Left renal pelvis (tissue), 4 donors: ENCODE measurements around the gene TRIM50. TPM values are rescaled to one million over a fixed set of nuclear protein-coding genes. Genes with fewer than 3 reads are reported as not detected.
"Not testable (repeated sequence)": the region's sequence is repeated elsewhere in the genome, so short reads cannot be mapped to it uniquely, and the experiment has no call there.

ENCODE experiments used
- DNase-seq, 4 donors: peaks; one replicate each; pipeline ENCODE4 v3.0.0-alpha.2; 2013; ENCODE audit warnings: low read depth in 4 of 4, low spot score in 3 of 4
- polyA plus RNA-seq, 4 donors: library from polyadenylated mRNA; unstranded; fragments of 120-200 nt; gene quantifications; one replicate each; pipeline ENCODE4 v1.2.1, GENCODE V29; 2013; ENCODE audit not compliant: insufficient read length in 4 of 4

Gene TRIM50
- under 1 TPM in 2 of 4 donors, not detected in 2; 0.31 to 0.55 TPM for polyA plus RNA-seq

DNA sequence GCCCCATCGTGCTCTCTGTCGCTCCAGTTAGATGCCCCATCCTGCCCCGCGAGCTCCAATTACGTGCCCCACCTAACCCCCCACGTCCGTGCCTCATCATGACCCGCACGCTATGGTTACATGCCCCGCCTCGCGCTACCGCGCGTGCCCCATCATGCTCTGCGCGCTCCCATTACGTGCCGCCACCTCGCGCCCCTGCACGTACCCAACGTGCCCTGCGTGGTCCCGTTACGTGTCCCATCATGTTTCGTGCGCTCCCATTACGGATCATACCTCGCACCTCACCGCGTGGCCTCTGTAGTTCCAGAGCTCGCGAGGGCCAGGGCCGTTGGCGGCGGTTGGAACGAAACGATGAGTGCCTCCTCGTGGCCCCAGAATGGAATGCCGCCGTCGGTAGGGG is at the start of gene TRIM50, which contains the start of gene FKBP6:
Gene TRIM50 (minus strand): TSS at position 161 of the 400 bp plus-strand sequence. CDS start 3,295 bp downstream, outside the sequence.
Gene FKBP6 (plus strand): TSS at position 240 of the 400 bp plus-strand sequence. CDS start 268 bp downstream, outside the sequence.
- DNase-seq = not testable (repeated sequence)

DNA sequence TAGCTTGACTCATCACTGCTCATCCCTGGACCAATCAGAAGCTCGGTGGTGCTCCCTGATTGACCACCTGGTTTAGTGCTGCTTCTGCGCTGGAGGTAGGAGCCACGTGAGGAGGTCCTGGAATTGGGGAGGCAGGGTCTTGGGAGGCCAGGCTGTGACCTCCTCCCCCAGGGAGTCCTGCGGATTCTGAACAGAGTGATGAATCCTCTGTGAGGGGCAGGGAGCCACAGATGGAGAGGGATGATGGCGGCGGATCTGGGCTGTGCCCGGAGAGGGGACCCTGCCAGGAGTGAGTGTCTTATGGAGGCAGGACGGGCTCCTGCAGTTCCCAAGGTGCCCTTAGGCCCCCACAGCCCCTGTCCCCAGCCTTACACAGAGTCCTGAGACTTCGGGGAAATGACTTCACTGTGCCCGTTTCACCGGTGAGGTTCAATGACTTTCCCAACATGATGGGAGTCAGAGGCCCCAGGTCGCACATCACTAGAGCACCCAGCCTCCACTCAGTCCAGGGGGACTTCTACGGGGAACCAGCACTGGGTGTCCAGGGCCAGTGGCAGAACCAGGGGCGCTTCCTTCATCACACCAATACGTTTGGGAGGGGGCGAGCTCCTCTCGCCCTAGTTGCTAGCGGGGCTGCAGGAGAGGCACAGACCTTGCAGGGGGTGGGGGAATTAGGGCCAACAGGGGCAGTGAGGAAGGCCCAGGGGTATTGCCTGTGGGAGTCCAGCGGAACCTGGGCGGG is 49.0 kb upstream of the TRIM50 start:
- no peak for DNase-seq

DNA sequence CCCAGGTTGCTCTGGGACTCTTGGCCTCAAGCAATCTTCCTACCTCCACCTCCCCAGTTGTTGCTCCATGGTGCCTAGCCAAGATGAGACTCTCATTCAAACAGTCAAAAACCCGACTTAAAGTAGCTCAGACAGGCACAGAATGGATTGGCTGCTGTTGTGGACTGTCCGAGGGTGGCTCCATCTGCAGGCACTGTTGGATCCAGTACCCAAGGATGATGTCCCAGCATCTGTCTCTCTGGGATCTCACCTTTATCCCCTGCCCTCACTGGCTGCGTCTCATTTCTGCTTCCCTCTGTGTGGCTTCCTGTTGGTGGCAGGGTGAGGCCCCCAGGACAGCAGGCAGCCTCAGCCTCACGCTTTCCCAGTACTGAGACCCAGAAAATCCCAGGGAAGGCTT is 48.4 kb upstream of the TRIM50 start:
- DNase-seq = not testable (repeated sequence)

DNA sequence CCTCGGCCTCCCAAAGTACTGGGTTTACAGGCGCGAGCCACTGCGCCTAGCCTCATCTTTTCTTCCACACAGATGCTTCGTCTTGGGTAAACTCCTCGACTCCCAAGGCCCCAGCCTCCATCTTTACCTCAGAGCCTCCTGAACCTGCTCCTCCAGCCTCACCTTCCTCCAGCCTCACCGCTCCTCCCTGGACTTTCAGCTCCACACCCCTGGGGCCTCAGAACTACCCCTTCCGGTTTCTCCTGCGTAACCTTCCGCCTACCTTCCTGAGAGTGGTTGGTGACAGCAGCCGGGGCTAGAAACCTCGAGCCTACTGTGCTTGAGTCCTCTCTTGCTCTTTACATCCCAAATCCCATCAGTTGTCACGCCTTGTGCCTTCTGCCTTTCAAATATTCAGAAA is 45.9 kb upstream of the TRIM50 start:
- no peak for DNase-seq

DNA sequence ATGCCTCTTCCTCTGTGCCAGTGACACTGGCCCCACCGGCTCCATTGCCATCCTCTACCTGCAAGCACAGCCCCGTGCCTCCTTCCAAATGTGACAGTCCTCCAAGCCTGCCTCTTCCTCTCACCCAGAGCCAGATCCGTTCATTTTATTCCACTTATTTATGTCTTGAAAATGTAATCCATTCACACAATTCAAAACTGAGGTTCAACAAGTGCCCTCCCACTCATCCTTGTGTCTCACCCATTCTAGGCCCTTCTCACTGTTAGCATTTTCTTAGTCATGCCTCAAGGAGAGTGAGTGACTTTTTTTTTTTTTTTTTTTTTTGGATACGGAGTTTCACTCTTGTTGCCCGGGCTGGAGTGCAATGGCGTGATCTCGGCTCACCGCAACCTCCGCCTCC is 41.7 kb upstream of the TRIM50 start:
- no peak for DNase-seq

DNA sequence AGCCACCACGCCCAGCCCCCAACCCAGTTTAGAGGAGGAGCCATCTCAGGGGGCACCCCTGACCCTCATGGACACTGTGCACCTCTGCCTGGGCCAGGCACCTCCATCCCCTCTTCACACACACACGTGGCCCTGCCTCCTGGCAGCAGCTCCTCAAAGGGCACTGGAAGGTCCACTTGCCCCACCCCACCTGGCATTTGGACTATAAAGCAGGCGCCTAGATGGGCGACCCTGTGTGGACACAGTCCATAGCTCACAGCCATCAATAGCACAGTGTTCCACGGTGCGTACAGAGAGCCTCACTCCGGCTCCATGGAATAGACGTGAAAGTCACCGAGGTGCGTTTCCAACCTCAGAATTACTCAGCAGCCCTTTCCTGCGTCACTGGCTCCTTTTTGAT is 41.1 kb upstream of the TRIM50 start:
- no peak for DNase-seq

DNA sequence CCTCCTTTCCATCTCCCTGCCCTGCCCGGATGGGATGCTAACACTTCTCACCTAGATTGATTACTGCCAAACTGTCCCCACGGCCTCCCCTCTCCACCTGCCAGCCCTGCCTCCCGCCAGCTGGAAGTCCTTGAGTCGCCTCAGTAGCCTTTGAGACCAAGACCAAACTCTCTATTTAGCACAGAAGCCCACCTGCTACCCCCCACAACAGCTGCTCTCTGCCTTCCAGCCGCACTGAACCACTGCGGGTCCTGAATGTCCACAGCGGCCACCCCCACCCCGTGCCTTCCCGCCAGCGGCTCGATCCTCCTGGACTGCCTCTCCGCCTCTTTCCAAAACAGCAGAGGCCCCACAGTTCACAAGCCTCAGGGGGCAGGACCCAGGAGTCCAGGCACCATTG is 39.1 kb upstream of the TRIM50 start:
- no peak for DNase-seq

DNA sequence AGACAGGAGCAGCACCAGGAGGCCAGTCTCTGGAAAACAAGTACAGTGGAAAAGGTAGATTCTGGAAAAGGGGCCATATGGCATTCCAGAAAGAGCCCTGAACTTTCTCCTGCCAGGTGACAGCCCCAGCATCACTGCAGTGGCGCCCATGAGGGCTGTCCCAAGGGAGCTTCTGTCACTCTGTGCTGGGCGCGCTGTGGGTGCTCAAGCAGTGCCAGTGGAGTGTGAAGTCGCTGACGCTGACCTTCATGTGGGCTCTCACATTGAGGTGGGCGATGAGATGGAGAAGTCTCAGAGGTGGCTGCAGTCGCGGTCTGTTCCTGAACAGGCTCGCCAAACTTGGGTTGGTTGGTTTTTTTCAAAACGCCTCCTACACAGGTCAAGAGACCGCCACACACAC is 38.2 kb upstream of the TRIM50 start:
- no peak for DNase-seq

DNA sequence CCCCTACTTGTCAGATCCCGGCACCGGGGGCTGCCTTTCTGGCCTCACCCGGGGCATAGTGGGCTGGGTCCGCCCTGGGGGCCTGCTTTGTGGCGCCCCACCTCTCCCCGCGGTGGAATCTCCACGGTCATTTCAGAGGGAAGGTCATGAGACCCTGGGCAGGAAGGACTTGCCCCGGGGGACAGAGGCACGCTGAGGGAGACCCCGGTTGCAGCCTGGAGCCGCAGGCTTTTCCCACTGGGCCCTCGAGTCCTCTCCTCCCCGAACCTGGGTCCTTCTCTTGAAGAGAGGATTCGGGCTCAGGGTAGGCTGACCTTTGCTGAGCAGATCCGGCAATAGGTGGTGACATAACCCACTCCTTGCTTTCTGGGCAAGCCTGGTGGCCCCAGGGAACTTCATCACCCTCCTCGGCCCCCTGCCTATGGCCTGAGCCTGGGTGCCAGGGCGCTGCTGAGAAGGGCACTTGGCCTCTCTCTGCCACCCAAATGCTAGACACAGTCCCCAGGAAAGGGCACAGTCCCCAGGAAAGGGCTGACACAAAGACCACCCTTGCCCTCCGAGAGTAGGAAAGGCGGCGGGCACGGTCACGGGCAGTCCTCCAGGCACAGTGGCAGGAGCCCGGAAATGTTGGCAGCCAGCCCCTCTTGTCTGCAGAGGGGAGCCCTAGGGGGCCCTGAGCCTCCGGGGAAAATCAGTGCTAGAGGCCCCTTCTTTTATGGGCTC is 36.3 kb upstream of the TRIM50 start:
- no peak for DNase-seq

DNA sequence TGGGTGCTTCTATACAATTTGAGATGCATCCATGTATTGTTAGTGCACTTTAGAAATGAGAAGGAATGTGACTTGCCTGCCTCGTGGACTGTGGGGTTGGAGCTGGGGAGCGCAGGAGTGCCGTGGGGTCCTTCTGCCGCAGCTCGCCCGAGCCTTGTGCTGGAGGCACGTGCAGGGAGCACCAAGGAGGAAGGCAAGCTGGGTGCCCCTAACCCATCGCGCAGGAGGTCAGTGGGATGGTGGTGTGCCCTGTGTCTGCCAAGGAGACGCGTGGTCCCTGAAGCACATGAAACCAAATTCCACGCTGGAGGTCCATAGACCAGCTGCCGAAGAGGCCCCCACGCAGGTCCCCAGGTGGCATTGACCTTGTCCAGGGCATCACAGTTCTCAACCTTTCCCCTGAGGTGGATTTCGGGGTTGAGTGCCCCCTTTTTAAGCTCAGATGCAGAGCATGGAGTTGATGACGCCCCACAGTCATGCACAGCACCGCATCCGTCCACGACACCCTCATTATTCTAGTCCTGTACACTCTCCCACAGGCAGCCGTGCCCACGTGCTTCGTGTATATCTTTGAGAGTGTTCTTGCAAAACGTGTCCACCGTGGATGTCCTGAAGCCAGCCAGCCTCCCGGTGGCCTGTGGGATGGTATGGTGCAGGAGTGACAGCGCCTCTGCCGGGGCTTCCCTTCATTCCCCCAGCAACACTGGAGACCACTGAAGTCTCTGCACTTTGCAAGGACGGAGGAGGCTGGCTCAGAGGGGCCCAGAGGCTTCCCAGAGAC is 35.5 kb upstream of the TRIM50 start:
- no peak for DNase-seq

DNA sequence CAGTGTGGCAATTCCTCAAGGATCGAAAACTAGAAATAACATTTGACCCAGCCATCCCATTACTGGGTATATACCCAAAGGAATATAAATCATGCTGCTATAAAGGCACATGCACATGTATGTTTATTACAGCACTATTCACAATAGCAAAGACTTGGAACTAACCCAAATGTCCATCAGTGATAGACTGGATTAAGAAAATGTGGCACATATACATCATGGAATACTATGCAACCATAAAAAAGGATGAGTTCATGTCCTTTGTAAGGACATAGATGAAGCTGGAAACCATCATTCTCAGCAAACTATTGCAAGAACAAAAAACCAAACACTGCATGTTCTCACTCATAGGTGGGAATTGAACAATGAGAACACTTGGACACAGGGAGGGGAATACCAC is 32.7 kb upstream of the TRIM50 start:
- DNase-seq = not testable (repeated sequence)

DNA sequence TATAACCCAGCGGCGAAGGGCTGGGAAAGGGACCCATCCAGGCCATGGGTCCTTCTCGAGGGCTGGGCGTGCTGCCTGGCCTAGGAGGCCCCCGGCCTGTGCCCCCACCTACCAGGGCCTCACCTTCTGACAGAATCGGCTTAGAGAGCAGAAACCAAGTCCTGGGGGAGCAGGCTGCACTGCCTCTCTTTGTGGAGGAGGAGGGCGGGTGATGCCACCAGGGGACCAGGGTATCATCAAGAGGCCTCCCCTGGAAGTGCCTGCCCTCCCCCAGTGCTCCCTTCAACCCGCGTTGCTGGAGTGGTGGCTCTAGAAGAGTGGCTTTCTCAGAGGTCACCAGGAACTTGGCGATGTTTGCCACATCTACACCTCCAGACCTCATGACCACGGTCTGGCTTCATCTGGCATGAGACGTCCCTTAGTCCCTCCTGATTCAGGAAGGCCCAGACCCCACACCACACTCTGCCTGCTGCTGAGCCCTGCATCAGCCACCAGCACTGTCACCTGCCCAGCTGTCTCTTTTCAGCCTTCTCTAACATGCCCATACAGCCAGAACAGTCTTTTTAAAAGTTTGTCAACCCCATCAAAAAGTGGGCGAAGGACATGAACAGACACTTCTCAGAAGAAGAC is 32.0 kb upstream of the TRIM50 start:
- DNase-seq = no peak

DNA sequence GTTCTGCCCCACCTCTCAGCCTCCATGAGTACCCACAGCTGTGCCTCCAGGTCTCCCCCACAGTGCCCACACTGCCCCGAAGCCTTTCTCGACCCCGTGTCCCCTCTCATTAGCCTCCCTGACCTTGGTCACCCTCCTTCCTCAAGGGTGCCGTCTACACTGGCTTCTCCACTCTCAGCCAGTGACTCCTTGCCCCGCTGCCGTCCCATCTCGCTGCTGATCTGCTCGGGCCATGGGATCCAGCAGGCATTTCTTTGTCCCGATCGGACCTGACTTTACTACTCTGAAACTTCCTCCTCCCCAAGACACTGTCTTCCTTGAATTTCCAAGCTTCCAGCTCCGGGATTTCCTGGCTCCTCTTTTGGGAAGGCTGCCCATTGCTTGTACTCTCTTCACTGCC is 31.4 kb upstream of the TRIM50 start:
- no peak for DNase-seq

DNA sequence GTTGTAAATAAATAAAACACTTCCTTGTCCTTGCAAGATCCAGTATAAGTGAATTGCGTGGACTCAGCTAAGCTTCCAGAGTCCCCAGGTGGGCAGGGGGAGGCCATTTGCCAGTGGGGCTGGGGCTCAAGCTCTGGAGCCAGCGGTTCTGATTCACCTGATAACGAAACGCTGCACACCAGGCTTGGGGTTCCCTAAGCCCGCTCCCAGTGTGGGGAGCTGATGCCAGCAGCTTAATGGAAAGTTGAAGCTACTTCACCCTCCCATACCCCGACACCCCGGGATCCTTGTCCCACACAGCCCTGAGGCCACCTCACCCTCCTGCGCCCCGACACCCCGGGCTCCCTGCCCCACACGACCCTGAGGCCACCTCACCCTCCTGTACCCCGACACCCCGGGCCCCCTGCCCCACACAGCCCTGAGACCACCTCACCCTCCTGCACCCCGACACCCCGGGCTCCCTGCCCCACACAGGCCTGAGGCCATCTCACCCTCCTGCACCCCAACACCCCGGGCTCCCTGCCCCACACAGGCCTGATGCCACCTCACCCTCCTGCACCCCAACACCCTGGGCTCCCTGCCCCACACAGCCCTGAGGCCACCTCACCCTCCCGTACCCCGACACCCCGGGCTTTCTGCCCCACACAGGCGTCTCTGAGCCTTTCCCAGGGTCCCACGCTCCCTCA is 30.9 kb upstream of the TRIM50 start:
- no peak for DNase-seq

DNA sequence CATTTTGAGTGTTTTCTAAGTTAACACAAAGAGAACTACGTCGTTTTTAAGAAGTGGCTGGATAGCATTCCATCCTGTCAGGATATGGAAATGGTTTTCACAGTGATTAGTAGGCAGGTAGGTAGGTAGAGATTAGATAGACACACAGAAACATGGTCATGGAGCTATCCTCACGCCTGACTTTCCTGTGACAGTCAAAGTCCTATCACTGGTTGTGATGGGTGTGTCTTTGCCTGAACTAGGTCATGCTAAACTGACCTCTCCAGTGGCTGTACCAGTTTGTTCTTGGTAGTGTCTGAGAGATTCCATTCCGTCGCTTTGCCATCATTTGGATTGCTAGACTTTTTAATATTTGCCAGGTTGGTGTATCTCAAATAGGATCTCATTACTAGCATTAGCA is 28.3 kb upstream of the TRIM50 start:
- no peak for DNase-seq

DNA sequence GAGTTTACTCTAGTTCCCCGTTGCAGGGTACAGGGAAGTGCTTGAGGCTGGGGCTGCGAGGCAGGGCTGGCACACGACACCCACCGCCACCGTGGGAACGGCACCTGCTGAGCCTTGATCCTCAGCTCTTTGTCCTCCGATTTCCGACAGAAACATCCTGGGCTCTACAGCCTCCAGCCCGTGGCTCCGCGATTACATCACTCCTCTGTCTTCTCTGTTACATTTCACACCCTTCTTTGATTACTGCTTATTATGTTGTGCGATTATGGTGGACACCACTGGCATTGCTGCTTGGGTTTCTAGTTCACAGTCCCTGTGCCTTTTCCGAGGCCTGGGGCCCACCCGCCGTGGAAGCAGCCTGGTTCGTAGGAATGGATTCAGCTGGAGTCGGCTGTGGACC is 26.9 kb upstream of the TRIM50 start:
- no peak for DNase-seq

DNA sequence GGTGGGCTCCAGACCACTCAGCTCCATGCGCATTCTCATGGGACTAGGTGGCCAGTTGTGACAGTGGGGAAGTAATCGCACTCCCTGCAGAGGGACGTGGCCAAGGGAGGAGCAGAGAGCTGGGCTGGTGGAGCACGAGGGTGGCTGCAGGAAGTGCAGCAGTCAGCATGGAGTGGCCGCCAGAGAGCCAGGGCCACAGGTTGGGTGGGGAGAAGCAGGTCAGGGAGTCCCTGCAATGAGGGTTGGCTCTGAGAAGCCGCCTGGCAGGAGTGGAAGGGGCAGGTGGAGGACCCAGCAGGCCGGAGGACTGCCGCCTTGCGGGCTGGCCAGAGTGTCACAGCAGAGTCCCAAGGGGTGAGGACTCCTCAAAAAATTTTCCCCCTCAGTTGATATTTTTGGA is 26.3 kb upstream of the TRIM50 start:
- DNase-seq = no peak

DNA sequence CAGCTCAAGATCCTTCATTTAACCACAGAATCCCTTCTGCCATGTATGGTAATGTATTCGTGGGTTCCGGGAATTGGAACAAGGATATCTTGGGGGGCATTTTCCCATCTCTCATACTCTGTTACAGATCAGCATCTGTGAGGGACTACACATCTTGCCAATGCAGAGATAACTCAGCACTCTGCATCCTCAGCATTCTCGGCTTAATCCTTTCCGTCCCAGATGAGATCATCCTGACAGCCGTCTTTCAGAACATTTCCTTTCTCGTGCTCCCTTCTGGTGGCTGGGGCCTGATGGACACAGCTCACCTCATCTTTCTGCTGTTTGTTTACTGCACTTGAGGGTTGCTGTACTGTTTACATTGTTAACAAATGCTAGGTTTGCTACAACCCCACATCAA is 25.4 kb upstream of the TRIM50 start:
- no peak for DNase-seq

DNA sequence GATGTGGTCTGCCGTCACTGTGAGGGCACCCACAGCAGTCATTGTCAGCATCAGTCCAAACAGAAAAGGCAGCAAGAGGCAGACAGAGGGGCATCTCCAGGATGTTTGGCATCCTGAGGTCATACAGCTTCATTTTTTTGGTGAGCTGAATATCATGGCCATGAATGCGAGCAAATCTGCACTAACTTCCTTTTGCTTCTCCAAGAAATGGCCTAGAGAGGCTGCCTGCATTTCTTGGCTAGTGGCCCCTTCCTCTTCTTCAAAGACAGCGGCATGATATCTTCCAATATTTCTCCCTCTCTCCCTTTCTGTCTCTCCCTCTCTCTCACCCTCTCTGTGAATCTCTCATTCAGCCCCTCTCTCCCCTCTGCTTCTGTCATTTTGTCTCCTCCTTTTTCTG is 24.9 kb upstream of the TRIM50 start:
- no peak for DNase-seq

DNA sequence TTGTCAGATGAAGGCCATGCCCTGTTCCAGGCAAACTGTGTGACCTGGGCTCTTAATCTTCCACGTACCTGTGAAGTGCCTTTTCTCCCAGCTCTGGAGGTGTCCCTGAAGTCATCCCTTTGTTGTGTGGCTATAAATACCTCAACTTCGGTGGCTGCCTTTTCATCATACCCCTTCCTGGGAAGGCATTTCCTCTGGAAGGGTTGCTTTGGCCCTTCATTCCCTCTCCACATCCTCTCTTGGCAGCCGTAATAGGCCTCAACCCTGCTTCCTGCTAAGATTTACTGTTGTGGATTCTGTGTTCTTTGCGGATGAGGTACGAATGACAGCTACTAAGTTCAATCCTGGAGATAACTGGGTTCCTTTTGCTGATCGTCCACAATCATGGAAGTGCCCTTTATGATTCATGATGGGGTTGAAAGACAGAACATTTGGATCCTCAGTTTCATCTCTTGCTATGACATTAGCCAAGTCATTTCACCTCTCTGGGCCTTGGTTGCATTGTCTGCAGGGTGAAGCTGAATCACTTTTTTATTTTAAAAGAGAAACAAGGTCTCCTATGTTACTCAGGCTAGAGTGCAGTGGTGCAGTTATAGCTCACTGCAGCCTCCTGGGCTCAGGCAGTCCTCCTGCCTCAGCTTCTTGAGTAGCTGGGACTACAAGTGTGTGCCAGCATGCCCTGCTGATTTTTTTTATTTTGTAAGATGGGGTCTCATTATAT is 23.7 kb upstream of the TRIM50 start:
- no peak for DNase-seq
